NOMO-1 (cell line): ENCODE results near the gene GAB2.
"Not testable (repeated sequence)": the region's sequence is repeated elsewhere in the genome, so short reads cannot be mapped to it uniquely, and the experiment has no call there.

Experiments
- DNase-seq, 2 experiments: peaks; one replicate each; lab custom pipeline; 2025; ENCODE audit not compliant: unreplicated experiment in 2 of 2; lab: John Stamatoyannopoulos, UW

Gene GAB2

DNA sequence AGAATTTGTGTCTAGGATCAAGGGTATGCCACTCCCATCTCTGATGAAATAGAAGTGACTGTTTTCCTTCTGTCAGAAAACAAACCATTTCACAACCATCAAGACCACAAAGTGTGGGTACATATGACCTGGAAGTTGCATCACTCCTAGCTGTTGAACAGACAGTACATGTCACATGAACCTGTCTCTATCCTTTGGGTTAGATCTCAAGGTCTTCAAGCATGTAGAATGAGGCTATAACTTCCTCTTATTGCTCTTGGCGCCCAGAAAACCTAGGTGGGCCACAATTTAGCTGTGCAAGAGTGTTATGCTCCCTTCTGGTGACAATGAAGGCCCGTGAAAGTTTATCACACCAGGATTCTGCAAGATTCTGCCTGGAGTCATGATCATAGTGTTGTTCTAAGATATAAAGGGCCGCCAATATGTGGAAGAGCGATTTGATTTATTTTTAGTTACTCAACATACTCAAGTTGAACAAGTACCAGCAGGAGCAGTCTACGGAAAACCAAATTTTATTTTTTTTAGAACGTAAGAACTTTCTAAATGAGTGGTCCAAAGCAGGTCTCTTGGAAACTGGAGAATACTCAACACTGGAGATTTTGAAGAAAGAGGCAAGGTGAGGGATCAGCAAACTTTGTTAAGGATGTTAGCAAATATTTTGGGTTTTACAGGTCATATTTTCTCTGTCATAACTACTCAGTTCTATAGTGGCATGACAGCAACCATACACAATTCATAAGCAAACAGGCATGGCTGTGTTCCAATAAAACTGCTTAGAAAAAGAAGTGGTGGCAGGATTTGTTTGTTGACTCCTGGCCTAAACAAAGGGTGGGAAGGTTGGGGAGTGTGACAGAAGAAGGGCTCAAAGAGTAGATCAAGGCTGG, 127.1 kb downstream of the GAB2 start:
- DNase-seq = peak; percentile 91 to 99

DNA sequence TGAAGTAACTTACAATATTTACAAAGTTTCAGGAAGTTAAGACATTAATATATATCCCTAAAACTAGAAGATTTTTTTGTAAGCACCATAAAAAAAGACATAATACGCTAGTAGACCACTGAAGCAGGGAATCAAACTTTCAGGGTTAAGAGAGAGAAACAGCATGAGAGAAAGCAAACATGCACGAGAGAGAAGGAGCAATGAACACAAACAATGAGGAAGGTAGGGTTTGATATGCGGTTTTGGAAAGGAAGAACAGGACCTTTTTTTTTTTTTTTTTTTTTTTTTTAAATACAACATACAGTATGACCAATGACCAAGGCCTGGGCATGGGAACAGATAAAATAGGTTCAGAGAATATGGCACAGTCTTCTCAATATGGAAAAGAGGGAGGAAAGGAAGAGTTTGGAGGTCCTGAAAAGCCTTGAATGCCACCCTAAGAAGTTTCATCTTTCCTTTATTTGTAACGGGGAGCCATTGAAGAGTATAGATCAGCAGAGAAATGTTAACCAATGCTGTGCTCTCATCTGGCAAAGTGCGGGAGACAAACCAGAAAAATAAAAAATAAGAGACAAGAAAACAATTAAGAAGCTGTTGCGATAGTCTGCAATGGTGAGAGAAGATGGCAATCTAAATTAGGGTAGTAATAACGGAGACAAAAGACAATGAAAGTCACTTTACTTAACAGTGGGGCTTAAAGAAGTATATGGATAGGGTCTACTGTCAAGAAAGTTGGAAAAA, 127.9 kb downstream of the GAB2 start:
- peak; percentile 28 to 74 for DNase-seq

- no peak for DNase-seq
These were observed 133.4 kb downstream of the GAB2 start for GRCh38 chr11:78284260-78284659.

DNA sequence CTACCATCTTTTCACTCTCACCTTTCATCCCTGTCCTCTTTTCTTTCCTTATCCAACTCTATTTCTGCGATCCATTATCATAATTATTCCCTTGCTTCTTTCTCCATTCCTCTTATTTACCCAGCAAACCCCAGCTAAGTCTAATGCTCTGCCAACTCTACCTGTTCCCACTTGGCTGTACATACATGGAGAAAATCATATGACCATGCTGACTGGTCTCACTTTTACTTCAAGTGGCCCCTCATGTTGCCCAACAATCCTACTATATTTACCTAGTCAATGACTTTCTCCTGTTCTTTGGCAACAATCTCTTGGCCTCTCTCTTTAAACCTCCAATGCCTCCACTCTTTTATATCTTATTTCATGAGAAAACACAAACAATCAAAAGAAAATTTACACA, 134.8 kb downstream of the GAB2 start:
- DNase-seq = no peak

DNA sequence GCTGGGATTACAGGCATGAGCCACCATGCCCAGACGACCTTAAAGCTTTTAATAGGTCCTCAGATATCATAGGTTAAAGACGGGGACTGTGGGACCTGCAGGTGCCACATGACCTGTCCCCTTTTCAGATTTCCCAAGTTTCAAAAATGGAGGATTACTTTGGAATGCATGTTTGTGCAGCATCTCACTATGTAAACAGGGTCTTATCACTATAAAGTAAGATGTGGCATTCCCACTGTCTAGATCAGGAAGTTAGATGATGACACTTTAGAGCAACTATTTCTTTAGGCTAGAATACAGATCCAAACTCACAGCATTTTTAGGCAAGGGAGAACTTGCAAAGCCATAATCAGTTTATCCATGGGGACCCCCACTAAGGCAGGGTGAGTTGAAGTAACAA, 136.1 kb downstream of the GAB2 start:
- no peak for DNase-seq

- no peak for DNase-seq
These were observed 140.2 kb downstream of the GAB2 start for GRCh38 chr11:78277314-78277994.

GRCh38 chr11:78276311-78276710, 141.3 kb downstream of the GAB2 start:
- DNase-seq = no peak

DNA sequence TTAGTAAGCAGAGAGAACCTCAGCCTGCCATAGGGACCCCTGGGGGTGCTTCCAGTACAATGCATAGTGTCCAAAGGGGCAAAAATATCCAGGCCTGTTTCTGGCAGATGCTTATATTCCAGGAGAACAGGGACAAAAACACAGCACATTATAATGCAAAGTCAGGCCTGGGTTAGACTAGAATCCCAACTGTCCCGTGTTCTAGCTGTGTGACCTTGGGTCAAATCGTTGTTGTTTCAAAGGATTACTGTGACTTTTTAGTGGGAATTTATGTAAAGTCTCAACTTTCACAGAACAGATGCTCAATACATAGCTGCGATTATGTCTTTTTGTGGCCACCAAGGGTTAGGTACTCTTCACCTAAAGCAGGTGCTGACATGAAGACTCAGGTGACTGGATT, 142.9 kb downstream of the GAB2 start:
- no peak for DNase-seq

DNA sequence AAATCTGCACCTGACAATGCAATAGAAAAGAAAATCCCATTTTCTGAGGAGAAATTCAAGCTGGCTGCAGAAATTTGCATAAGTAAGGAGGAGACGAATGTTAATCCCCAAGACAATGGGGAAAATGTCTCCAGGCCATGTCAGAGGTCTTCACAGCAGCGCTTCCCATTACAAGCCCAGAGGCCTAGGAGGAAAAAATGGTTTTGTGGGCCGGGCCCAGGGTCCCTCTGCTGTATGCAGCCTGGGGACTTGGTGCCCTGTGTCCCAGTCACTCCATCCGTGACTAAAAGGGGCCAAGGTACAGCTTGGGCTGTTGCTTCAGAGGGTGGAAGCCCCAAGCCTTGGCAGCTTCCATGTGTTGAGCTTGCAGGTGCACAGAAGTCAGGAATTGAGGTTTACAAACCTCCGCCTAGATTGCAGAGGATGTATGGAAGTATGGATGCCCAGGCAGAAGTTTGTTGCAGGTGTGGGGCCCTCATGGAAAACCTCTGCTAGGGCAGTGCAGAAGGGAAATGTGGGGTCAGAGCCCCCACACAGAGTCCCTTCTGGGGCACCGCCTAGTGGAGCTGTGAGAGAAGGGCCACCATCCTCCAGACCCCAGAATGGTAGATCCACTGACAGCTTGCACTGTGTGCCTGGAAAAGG, 144.9 kb downstream of the GAB2 start:
- not testable (repeated sequence) for DNase-seq

DNA sequence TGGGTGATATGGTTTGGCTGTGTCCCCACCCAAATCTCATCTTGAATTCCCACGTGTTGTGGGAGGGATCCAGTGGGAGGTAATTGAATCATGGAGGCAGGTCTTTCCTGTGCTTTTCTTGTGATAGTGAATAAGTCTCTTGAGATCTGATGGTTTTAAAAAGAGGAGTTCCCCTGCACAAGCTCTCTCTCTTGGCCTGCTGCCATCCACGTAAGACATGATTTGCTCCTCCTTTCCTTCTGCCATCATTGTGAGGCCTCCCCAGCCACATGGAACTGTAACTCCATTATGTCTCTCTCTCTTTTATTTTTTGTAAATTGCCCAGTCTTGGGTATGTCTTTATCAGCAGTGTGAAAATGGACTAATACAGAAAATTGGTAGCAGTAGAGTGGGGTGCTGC, 145.8 kb downstream of the GAB2 start:
- DNase-seq = not testable (repeated sequence)

DNA sequence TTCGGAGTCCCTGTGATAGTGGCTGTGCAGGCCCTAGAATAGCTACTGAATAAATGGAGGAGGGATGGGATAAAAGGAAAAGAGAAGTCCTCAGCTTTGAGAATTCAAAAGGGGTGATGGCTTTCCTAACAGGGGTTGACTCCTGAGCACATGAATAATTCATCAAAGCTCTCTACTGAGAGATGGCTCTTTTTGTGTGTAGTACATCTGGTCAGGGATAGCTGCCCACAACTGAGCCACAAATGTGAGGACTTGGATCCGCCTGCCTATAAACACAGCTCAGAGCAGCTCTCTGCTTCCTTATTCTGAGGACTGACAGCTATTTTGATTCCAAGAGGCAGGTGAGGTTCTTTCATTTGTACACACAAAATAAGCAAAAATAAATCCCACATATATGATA, 146.6 kb downstream of the GAB2 start:
- no peak for DNase-seq

GRCh38 chr11:78269806-78270205, 147.8 kb downstream of the GAB2 start:
- DNase-seq = no peak

- DNase-seq = no peak
These were observed 148.8 kb downstream of the GAB2 start for GRCh38 chr11:78268591-78269410.

GRCh38 chr11:78266451-78266850, 151.2 kb downstream of the GAB2 start:
- DNase-seq = no peak

GRCh38 chr11:78265326-78265725, 152.3 kb downstream of the GAB2 start:
- no peak for DNase-seq

GRCh38 chr11:78262691-78263090, 154.9 kb downstream of the GAB2 start:
- DNase-seq = no peak

DNA sequence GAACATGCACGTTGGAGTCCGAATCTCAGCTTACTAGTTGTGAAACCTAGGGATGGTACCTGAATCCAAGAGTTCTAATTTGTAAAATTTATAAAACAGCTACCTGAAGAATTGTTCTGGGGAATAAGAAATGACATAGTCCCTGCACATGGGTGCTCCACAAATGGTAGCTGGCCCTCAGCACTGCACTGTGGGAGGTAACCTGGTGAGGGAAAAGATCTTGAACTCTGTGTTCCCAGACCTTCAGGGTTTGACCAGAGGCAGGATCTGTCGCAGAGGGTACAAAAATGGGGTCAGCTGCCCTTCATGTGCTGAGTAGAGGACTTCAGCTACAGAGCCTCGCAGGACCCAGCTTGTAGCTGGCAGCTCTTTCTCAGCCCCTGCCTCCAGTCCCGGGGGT, 155.4 kb downstream of the GAB2 start:
- no peak for DNase-seq

DNA sequence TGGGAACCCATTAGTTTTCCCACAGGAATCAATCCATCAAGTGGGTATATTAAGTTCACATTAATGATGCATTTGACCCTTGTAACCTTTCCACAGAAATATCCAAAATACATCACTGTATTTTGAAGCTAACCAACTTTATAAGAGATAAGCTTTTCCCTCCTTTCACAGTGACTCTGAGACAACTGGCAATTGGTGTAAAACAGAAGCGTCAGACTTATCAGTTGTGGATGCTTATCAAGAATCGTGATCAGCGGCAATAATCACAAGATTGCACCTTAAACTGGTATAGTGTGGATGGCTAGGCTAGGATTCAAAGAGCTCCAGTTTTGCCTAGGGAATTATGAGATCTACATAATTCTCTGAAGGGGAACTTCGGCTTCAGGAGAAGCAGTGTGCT, 155.8 kb downstream of the GAB2 start:
- DNase-seq = no peak

DNA sequence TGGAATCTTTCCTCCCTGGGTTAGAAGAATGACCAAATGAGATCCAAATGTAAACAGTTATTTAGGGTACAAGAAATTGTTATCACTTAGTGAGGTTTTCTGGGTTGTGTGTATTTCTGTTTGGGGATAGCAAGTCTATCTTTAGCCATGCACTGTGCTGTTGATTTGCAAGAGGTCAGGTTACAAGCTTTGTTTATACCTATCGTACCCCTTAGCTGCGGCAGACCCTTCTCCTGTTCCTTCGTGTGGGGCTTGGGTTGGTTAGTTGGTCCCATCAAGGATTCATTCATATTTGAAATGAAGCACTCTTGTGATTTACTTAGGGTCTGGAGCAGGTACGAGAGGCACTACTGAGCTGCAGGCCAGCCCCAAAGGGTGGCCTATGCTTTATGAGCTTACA, 156.3 kb downstream of the GAB2 start:
- DNase-seq = no peak

DNA sequence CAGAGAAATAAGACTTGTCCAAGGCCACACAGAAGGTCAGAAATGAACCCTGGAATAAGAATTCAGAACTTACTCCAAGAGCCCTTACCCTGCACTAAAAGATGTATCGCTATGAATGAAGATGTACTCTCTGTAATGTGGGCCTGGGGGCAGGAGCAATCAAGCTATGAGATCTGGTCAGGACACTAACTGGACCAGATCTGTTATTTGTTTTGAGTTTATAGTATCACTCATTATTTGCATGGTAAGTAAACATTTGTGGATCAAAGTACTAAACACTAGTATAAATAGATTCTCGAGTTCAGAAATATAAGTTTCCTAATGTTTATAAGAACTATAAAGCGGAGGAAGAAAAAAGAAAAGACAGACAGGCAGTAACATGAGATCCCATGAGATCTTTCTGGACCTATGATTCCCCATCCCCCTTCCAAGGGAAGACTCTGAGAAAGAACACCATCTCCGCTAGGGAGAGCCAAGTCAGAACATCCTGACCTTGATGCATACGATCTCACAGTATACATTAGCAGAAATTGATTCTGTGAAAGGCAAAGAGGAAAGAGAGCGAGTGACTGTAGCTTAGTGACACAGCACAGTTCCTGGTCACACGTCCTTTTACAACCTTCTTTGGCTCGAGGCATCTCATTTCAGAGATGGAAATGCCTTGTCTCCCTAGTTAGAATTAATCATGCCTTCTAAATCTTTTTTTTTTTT, 157.7 kb downstream of the GAB2 start:
- DNase-seq = no peak
